GM19238 (cell line): ENCODE results near the gene HDLBP.
"Not testable (repeated sequence)": the region's sequence is repeated elsewhere in the genome, so short reads cannot be mapped to it uniquely, and the experiment has no call there.

Source experiments
- DNase-seq: peaks from one replicate; pipeline ENCODE4 v3.0.0; 2011; ENCODE audit warnings: low spot score; ENCODE audit not compliant: insufficient read length

HDLBP gene

GRCh38 chr2:241197246-241197645 lies 118.2 kb downstream of the HDLBP start:
- DNase-seq = not testable (repeated sequence)

GRCh38 chr2:241195506-241196130 lies 119.9 kb downstream of the HDLBP start:
- no peak for DNase-seq

- no peak for DNase-seq
Observed at GRCh38 chr2:241194811-241195210, 120.7 kb downstream of the HDLBP start.

GRCh38 chr2:241193271-241193670 lies 122.2 kb downstream of the HDLBP start:
- DNase-seq = no peak

GRCh38 chr2:241191081-241191480 lies 124.4 kb downstream of the HDLBP start:
- no peak for DNase-seq

- no peak for DNase-seq
Observed at GRCh38 chr2:241190291-241190981, 125.0 kb downstream of the HDLBP start.

GRCh38 chr2:241189856-241190201 lies 125.6 kb downstream of the HDLBP start:
- no peak for DNase-seq

- no peak for DNase-seq
Observed at GRCh38 chr2:241189093-241189855, 126.2 kb downstream of the HDLBP start.

GRCh38 chr2:241188361-241189092 lies 126.9 kb downstream of the HDLBP start, which contains the start of gene ANO7:
Gene ANO7 (plus strand): TSS chr2:241188677. CDS start chr2:241190064, 1,387 bp downstream.
- DNase-seq = no peak

- no peak for DNase-seq
Observed at GRCh38 chr2:241187918-241188234, 127.6 kb downstream of the HDLBP start.

- DNase-seq = no peak
Observed at GRCh38 chr2:241187101-241187917, 128.2 kb downstream of the HDLBP start.

- no peak for DNase-seq
Observed at GRCh38 chr2:241185961-241186360, 129.5 kb downstream of the HDLBP start.

GRCh38 chr2:241184901-241185300 lies 130.6 kb downstream of the HDLBP start:
- no peak for DNase-seq

GRCh38 chr2:241183221-241183620 lies 132.3 kb downstream of the HDLBP start:
- DNase-seq = no peak

GRCh38 chr2:241182531-241183133 lies 132.8 kb downstream of the HDLBP start:
- no peak for DNase-seq

GRCh38 chr2:241182126-241182525 lies 133.3 kb downstream of the HDLBP start:
- no peak for DNase-seq

GRCh38 chr2:241180495-241180894 lies 135.0 kb downstream of the HDLBP start:
- no peak for DNase-seq

- no peak for DNase-seq
Observed at GRCh38 chr2:241179899-241180298, 135.6 kb downstream of the HDLBP start.

GRCh38 chr2:241178961-241179360 lies 136.5 kb downstream of the HDLBP start:
- DNase-seq = no peak

- no peak for DNase-seq
Observed at GRCh38 chr2:241177526-241178334, 137.7 kb downstream of the HDLBP start.
